Measurements from ENCODE around the gene TAGLN2. TPM values are rescaled to one million over a fixed set of nuclear protein-coding genes. Genes with fewer than 3 reads are reported as not detected.
"Not testable (repeated sequence)": the region's sequence is repeated elsewhere in the genome, so short reads cannot be mapped to it uniquely, and the experiment has no call there.

Gene TAGLN2
- total RNA-seq, 4 donors from 2014 or later: 65.1 to 235 (median 168) TPM

GRCh38 chr1:159900755-159901360 is 24.4 kb downstream of the TAGLN2 start:
- no peak for DNase-seq
- no peaks in the 10 kb centered on the region for H3K36me3 ChIP-seq
- intact Hi-C loops (cut with DNase I; ENCODE audit: low total_unique reads) (no loop called here), in situ Hi-C loops (cut with MboI; ENCODE audit: low pct_ligation_motif_present in 1 of 4, low pct_unique_long_range_greater_than_20kb in 1 of 4, low sequenced_read_pairs in 3 of 4) (no loop called here)
- 57 to 79% methylated on average over 1 to 2 of the region's 2 CpGs for WGBS, 2 donors (ENCODE audit: low coverage in 1 of 2)
- no peaks in the 10 kb centered on the region for H3K27me3 ChIP-seq
- H3K9me3 ChIP-seq: no peaks in the 10 kb centered on the region
- H3K27ac ChIP-seq: peak overlapping the region; percentile 49 to 77 (median 72)
- TF ChIP-seq EP300 (IDR thresholded peaks at IDR 0.05; ENCODE audit: low read depth) (no peak), CTCF (IDR thresholded peaks at IDR 0.05) (no peak), POLR2AphosphoS5 (IDR thresholded peaks at IDR 0.05) (no peak), POLR2A (IDR thresholded peaks at IDR 0.05) (no peak)
- H3K4me1 ChIP-seq: peaks cover 4 to 26% (median 11%) of the 10 kb centered on the region in 4 donors
- no peak overlapping the region for H3K4me3 ChIP-seq

- Histone ChIP-seq H3K9me3 (no peaks in the 10 kb centered on the region), H3K27me3 (no peaks in the 10 kb centered on the region), H3K4me1 (peaks cover 4 to 26% (median 11%) of the 10 kb centered on the region in 4 donors), H3K36me3 (no peaks in the 10 kb centered on the region), H3K4me3 (peak within 1 kb of the TSS in 1 of 4 donors; percentile 19), H3K27ac (peak within 1 kb of the TSS; percentile 49 to 77 (median 72))
- TF ChIP-seq POLR2A (IDR thresholded peaks at IDR 0.05) (peak; percentile 46), POLR2AphosphoS5 (IDR thresholded peaks at IDR 0.05) (peak in 2 of 3 donors; percentile 33 to 42), CTCF (IDR thresholded peaks at IDR 0.05) (no peak), EP300 (IDR thresholded peaks at IDR 0.05; ENCODE audit: low read depth) (peak; percentile 1)
- peak; percentile 89 for DNase-seq
- in situ Hi-C loops (cut with MboI; ENCODE audit: low pct_ligation_motif_present in 1 of 4, low pct_unique_long_range_greater_than_20kb in 1 of 4, low sequenced_read_pairs in 3 of 4): no loop called here
- WGBS, 2 donors (ENCODE audit: low coverage in 1 of 2): 18 to 40% methylated on average over 2 to 20 of the region's 30 CpGs
- intact Hi-C loops (cut with DNase I; ENCODE audit: low total_unique reads): no loop called here
Observed at GRCh38 chr1:159900086-159900680, 25.1 kb downstream of the TAGLN2 start, which contains the start of gene CFAP45. TSS of gene CFAP45 (minus strand) at chr1:159900165. CDS start at chr1:159900098, 67 bp downstream.

- WGBS, 2 donors (ENCODE audit: low coverage in 1 of 2): 90 to 92% methylated on average over 5 to 15 of the region's 15 CpGs
- in situ Hi-C loops (cut with MboI; ENCODE audit: low pct_ligation_motif_present in 1 of 4, low pct_unique_long_range_greater_than_20kb in 1 of 4, low sequenced_read_pairs in 3 of 4): loop anchor here in 1 of 4 donors (10.0 kb wide), 1 partner anchor 115 kb away; the partner anchor contains the start of gene DUSP23
- H3K4me1 ChIP-seq: peaks cover 4 to 26% (median 11%) of the 10 kb centered on the region in 4 donors
- intact Hi-C loops (cut with DNase I; ENCODE audit: low total_unique reads); H3K9me3 ChIP-seq; H3K27me3 ChIP-seq; DNase-seq; H3K36me3 ChIP-seq: not testable (repeated sequence)
- peak overlapping the region; percentile 14 to 77 (median 72) for H3K27ac ChIP-seq
- peak overlapping the region in 1 of 4 donors; percentile 19 for H3K4me3 ChIP-seq
Observed at GRCh38 chr1:159899634-159900033, 25.7 kb downstream of the TAGLN2 start.

- intact Hi-C loops (cut with DNase I; ENCODE audit: low total_unique reads) (no loop called here), in situ Hi-C loops (cut with MboI; ENCODE audit: low pct_ligation_motif_present in 1 of 4, low pct_unique_long_range_greater_than_20kb in 1 of 4, low sequenced_read_pairs in 3 of 4) (loop anchor here in 1 of 4 donors (10.0 kb wide), 1 partner anchor 114 kb away; the partner anchor contains the start of gene DUSP23)
- TF ChIP-seq EP300 (IDR thresholded peaks at IDR 0.05; ENCODE audit: low read depth) (no peak), POLR2A (IDR thresholded peaks at IDR 0.05) (no peak), CTCF (IDR thresholded peaks at IDR 0.05) (no peak), POLR2AphosphoS5 (IDR thresholded peaks at IDR 0.05) (no peak)
- no peaks in the 10 kb centered on the region for H3K27me3 ChIP-seq
- 86% methylated on average over 3 of the region's 3 CpGs; no CpG with 5 or more reads in 1 of the 2 donors for WGBS, 2 donors (ENCODE audit: low coverage in 1 of 2)
- no peaks in the 10 kb centered on the region for H3K9me3 ChIP-seq
- H3K4me1 ChIP-seq: peaks cover 4 to 26% (median 11%) of the 10 kb centered on the region in 4 donors
- no peak overlapping the region for H3K4me3 ChIP-seq
- no peak overlapping the region for H3K27ac ChIP-seq
- no peaks in the 10 kb centered on the region for H3K36me3 ChIP-seq
- no peak for DNase-seq
Observed at GRCh38 chr1:159898527-159898926, 26.8 kb downstream of the TAGLN2 start.

Data from transverse colon (tissue), 4 donors.